ENCODE results near the gene SCAMP2.

- no peak for TF ChIP-seq CTCF (IDR thresholded peaks at IDR 0.05)
- TF ChIP-seq POLR2A (IDR thresholded peaks at IDR 0.05): no peak
- no peak for TF ChIP-seq POLR2AphosphoS5 (IDR thresholded peaks at IDR 0.05)
Observed at GRCh38 chr15:74902295-74903075, 29.3 kb upstream of the SCAMP2 start.
